Mesenchymal stem cell (in vitro differentiated cells and primary cell): ENCODE results near the gene MFSD6L.

Experiments used
- DNase-seq: peaks from one replicate; pipeline ENCODE4 v3.0.0-alpha.2; 2013
- H2AFZ ChIP-seq: one replicate; pipeline ENCODE4 v1.6.1; 2013; ENCODE audit warnings: low read depth, mild to moderate bottlenecking, control low read depth, inconsistent platforms, low read length, moderate library complexity
- H2AK5ac ChIP-seq: 2 replicates; pipeline ENCODE4 v1.6.1; 2013; ENCODE audit warnings: low read length, moderate library complexity, mild to moderate bottlenecking, inconsistent platforms; ENCODE audit not compliant: severe bottlenecking
- H2BK120ac ChIP-seq: one replicate; pipeline ENCODE4 v1.6.1; 2013; ENCODE audit warnings: low read depth, mild to moderate bottlenecking, inconsistent platforms, low read length, moderate library complexity
- H2BK12ac ChIP-seq, 2 experiments: one replicate each; pipeline ENCODE4 v1.6.1; 2013; ENCODE audit warnings: inconsistent platforms in 2 of 2, low read length in 2 of 2, mild to moderate bottlenecking in 2 of 2, moderate library complexity in 2 of 2, control low read depth in 1 of 2
- H2BK15ac ChIP-seq: one replicate; pipeline ENCODE4 v1.6.1; 2013; ENCODE audit warnings: mild to moderate bottlenecking, low read depth, inconsistent platforms; ENCODE audit not compliant: poor library complexity, severe bottlenecking
- H2BK5ac ChIP-seq: 2 replicates; pipeline ENCODE4 v1.6.1; 2013; ENCODE audit warnings: low read depth, mild to moderate bottlenecking, low read length, control low read depth, inconsistent platforms; ENCODE audit not compliant: poor library complexity, severe bottlenecking
- H3K14ac ChIP-seq, 2 experiments: one replicate each; pipeline ENCODE4 v1.6.1; 2013; ENCODE audit warnings: inconsistent platforms in 2 of 2, low read length in 2 of 2, control low read depth in 1 of 2, mild to moderate bottlenecking in 1 of 2, moderate library complexity in 1 of 2
- H3K18ac ChIP-seq, 2 experiments: one replicate each; pipeline ENCODE4 v1.6.1; 2013; ENCODE audit warnings: inconsistent platforms in 2 of 2, low read length in 2 of 2, control low read depth in 1 of 2, low read depth in 1 of 2, mild to moderate bottlenecking in 1 of 2
- H3K23ac ChIP-seq, 2 experiments: one replicate each; pipeline ENCODE4 v1.6.1; 2013; ENCODE audit warnings: inconsistent platforms in 2 of 2, low read length in 2 of 2, mild to moderate bottlenecking in 2 of 2, moderate library complexity in 2 of 2, control low read depth in 1 of 2
- H3K27ac ChIP-seq: 2 replicates; pipeline ENCODE4 v1.5.1; 2013; ENCODE audit warnings: mild to moderate bottlenecking, moderate library complexity, low read length, control low read depth, inconsistent platforms; ENCODE audit not compliant: poor library complexity, severe bottlenecking
- H3K27me3 ChIP-seq, 2 experiments: 2 replicates each; pipeline versions ENCODE4 v1.6.1 to v1.7.0; 2013; ENCODE audit warnings: low read length in 2 of 2, mild to moderate bottlenecking in 2 of 2, moderate library complexity in 2 of 2, control low read depth in 1 of 2, inconsistent platforms in 1 of 2; ENCODE audit not compliant: control insufficient read depth in 1 of 2, insufficient read depth in 1 of 2
- H3K36me3 ChIP-seq, 2 experiments: 2 replicates each; pipeline versions ENCODE4 v1.6.1 to v1.7.0; 2013; ENCODE audit warnings: low read length in 2 of 2, control low read depth in 1 of 2, inconsistent platforms in 1 of 2, low read depth in 1 of 2, mild to moderate bottlenecking in 1 of 2; ENCODE audit not compliant: insufficient read depth in 2 of 2, control insufficient read depth in 1 of 2
- H3K4ac ChIP-seq, 2 experiments: one replicate each; pipeline ENCODE4 v1.6.1; 2013; ENCODE audit warnings: inconsistent platforms in 2 of 2, low read length in 2 of 2, mild to moderate bottlenecking in 2 of 2, moderate library complexity in 2 of 2, control low read depth in 1 of 2, low read depth in 1 of 2
- H3K4me1 ChIP-seq: 2 replicates; pipeline ENCODE4 v1.6.1; 2013; ENCODE audit warnings: low read depth, low read length, control low read depth; ENCODE audit not compliant: control insufficient read depth, insufficient read depth
- H3K4me2 ChIP-seq: 2 replicates; pipeline ENCODE4 v1.6.1; 2013; ENCODE audit warnings: low read length, mild to moderate bottlenecking, inconsistent platforms; ENCODE audit not compliant: poor library complexity, severe bottlenecking
- H3K4me3 ChIP-seq, 2 experiments: 2 replicates each; pipeline versions ENCODE4 v1.5.1 to v1.7.0; 2013; ENCODE audit warnings: low read length in 2 of 2, mild to moderate bottlenecking in 2 of 2, control low read depth in 1 of 2, low read depth in 1 of 2; ENCODE audit not compliant: insufficient read depth in 1 of 2
- H3K79me1 ChIP-seq: replicated peaks from 2 replicates; pipeline ENCODE4 v1.6.1; 2013; ENCODE audit warnings: mild to moderate bottlenecking, control low read depth, low read length, inconsistent platforms; ENCODE audit not compliant: poor library complexity, severe bottlenecking
- H3K9ac ChIP-seq: 2 replicates; pipeline ENCODE4 v1.7.0; 2013; ENCODE audit warnings: mild to moderate bottlenecking, low read length, moderate library complexity
- H3K9me3 ChIP-seq: 2 replicates; pipeline ENCODE4 v1.7.0; 2013; ENCODE audit warnings: mild to moderate bottlenecking, low read length; ENCODE audit not compliant: control insufficient read depth
- H4K8ac ChIP-seq: one replicate; pipeline ENCODE4 v1.6.1; 2013; ENCODE audit warnings: inconsistent platforms, mild to moderate bottlenecking, low read length, moderate library complexity
- H4K91ac ChIP-seq: one replicate; pipeline ENCODE4 v1.6.1; 2013; ENCODE audit warnings: mild to moderate bottlenecking, low read length, inconsistent platforms
- WGBS: methylation state at CpG from one replicate; pipeline ENCODE4 v1.1.7; 2013; ENCODE audit warnings: mixed read lengths; 5-methylcytosine and 5-hydroxymethylcytosine counted together

MFSD6L gene

GRCh38 chr17:8762012-8762411 lies 37.2 kb downstream of the MFSD6L start:
- H3K4ac ChIP-seq = no peak overlapping the region
- H3K9ac ChIP-seq = no peak overlapping the region
- no peaks in the 10 kb centered on the region for H3K9me3 ChIP-seq
- no peaks in the 10 kb centered on the region for H3K79me1 ChIP-seq
- H2BK5ac ChIP-seq = no peak overlapping the region
- no peak overlapping the region for H2BK12ac ChIP-seq
- no peak overlapping the region for H2AFZ ChIP-seq
- no peak overlapping the region for H4K91ac ChIP-seq
- no peak overlapping the region for H3K4me3 ChIP-seq
- H3K4me2 ChIP-seq = no peak overlapping the region
- H3K36me3 ChIP-seq = no peaks in the 10 kb centered on the region
- H2AK5ac ChIP-seq = no peak overlapping the region
- H2BK120ac ChIP-seq = no peak overlapping the region
- no peak overlapping the region for H3K18ac ChIP-seq
- no peaks in the 10 kb centered on the region for H3K4me1 ChIP-seq
- no peak overlapping the region for H2BK15ac ChIP-seq
- no peak overlapping the region for H3K14ac ChIP-seq
- no peak overlapping the region for H4K8ac ChIP-seq
- H3K23ac ChIP-seq = no peak overlapping the region
- H3K27ac ChIP-seq = no peak overlapping the region
- peaks cover 20 to 52% of the 10 kb centered on the region in 2 experiments for H3K27me3 ChIP-seq
- DNase-seq = no peak
- 75% methylated on average over 5 of the region's 8 CpGs for WGBS

GRCh38 chr17:8758137-8758596 lies 41.0 kb downstream of the MFSD6L start, which contains the start of gene SPDYE4:
TSS of gene SPDYE4 (minus strand) at chr17:8758546. CDS start at chr17:8758382, 164 bp downstream.
- DNase-seq = no peak
- no peaks in the 10 kb centered on the region for H3K9me3 ChIP-seq
- H2BK5ac ChIP-seq = no peak within 1 kb of the TSS
- no peaks in the 10 kb centered on the region for H3K4me1 ChIP-seq
- H2BK12ac ChIP-seq = no peak within 1 kb of the TSS
- H4K8ac ChIP-seq = no peak within 1 kb of the TSS
- no peak within 1 kb of the TSS for H3K4ac ChIP-seq
- no peak within 1 kb of the TSS for H2AK5ac ChIP-seq
- no peak within 1 kb of the TSS for H3K14ac ChIP-seq
- H3K27ac ChIP-seq = no peak within 1 kb of the TSS
- H2BK15ac ChIP-seq = no peak within 1 kb of the TSS
- H3K18ac ChIP-seq = no peak within 1 kb of the TSS
- WGBS = 94% methylated on average over 15 of the region's 15 CpGs
- H2BK120ac ChIP-seq = no peak within 1 kb of the TSS
- H3K4me3 ChIP-seq = no peak within 1 kb of the TSS
- H3K27me3 ChIP-seq = peaks cover 41 to 82% of the 10 kb centered on the region in 2 experiments
- H3K36me3 ChIP-seq = no peaks in the 10 kb centered on the region
- no peak within 1 kb of the TSS for H3K9ac ChIP-seq
- no peak within 1 kb of the TSS for H3K4me2 ChIP-seq
- no peak within 1 kb of the TSS for H2AFZ ChIP-seq
- no peak within 1 kb of the TSS for H4K91ac ChIP-seq
- no peaks in the 10 kb centered on the region for H3K79me1 ChIP-seq
- no peak within 1 kb of the TSS for H3K23ac ChIP-seq

- WGBS = 90% methylated on average over 11 of the region's 13 CpGs
- H3K4me3 ChIP-seq = no peak overlapping the region
- H2AFZ ChIP-seq = no peak overlapping the region
These were observed 42.0 kb downstream of the MFSD6L start for GRCh38 chr17:8757189-8757588.

GRCh38 chr17:8755590-8756255 lies 43.4 kb downstream of the MFSD6L start:
- Histone ChIP-seq H3K27me3 (peaks cover 45 to 70% of the 10 kb centered on the region in 2 experiments), H3K79me1 (no peaks in the 10 kb centered on the region), H2AK5ac (no peak overlapping the region), H2AFZ (no peak overlapping the region), H2BK15ac (no peak overlapping the region), H3K4me3 (no peak overlapping the region), H3K9me3 (no peaks in the 10 kb centered on the region), H3K18ac (no peak overlapping the region), H2BK5ac (no peak overlapping the region), H3K4me2 (no peak overlapping the region), H3K9ac (no peak overlapping the region), H3K23ac (no peak overlapping the region), H4K8ac (no peak overlapping the region), H3K4me1 (no peaks in the 10 kb centered on the region), H3K4ac (no peak overlapping the region), H2BK120ac (no peak overlapping the region), H3K36me3 (no peaks in the 10 kb centered on the region), H4K91ac (no peak overlapping the region), H3K14ac (no peak overlapping the region), H2BK12ac (no peak overlapping the region), H3K27ac (no peak overlapping the region)
- WGBS = 86% methylated on average over 12 of the region's 12 CpGs
- DNase-seq = no peak

More at GRCh38 chr17:8757189-8757588, 42.0 kb downstream of the MFSD6L start:
- Histone ChIP-seq H2BK120ac (no peak overlapping the region), H3K79me1 (no peaks in the 10 kb centered on the region), H3K27ac (no peak overlapping the region), H2BK12ac (no peak overlapping the region), H3K36me3 (no peaks in the 10 kb centered on the region), H3K4me1 (no peaks in the 10 kb centered on the region), H3K4me2 (no peak overlapping the region), H3K9ac (no peak overlapping the region), H3K9me3 (no peaks in the 10 kb centered on the region), H2AK5ac (no peak overlapping the region), H3K27me3 (peaks cover 41 to 77% of the 10 kb centered on the region in 2 experiments), H4K91ac (no peak overlapping the region), H2BK5ac (no peak overlapping the region), H3K18ac (no peak overlapping the region), H3K14ac (no peak overlapping the region), H2BK15ac (no peak overlapping the region), H3K23ac (no peak overlapping the region), H3K4ac (no peak overlapping the region), H4K8ac (no peak overlapping the region)
- DNase-seq = no peak
